ENCODE measurements around the gene COL15A1. TPM values are rescaled to one million over a fixed set of nuclear protein-coding genes. Genes with fewer than 3 reads are reported as not detected.
A peak's percentile ranks its signal among the peaks of the same experiment; 100 is the strongest.

Gene COL15A1
- polyA plus RNA-seq, 1 experiment, result 3.2 TPM

DNA sequence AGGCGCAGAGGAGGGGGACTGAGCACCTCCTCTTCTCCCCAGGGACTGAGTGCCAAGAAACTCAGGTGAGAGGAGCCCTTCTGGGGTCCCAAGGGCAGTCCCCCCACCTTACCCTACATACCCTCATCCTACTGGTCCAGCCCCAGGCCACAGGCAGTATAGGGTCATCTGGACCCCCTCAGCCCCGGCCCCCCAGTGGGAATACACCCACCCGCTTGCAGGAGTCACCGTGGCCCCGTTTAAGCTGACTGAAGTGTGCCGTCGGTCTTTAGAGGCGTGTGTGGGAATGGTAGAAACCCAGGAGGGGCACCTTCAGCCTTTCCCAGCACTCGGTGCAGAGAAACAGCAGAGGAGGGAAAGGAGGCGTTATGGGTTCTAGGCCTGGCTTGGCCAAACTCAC lies 30.8 kb downstream of the COL15A1 start:
- DNase-seq (ENCODE audit: low read depth, low spot score), result no peak
- no peak for TF ChIP-seq CTCF (IDR thresholded peaks at IDR 0.05; ENCODE audit: low read depth, low read length)
- peak overlapping the region; percentile 11 for H3K27ac ChIP-seq (ENCODE audit: low read depth, low read length)
- H3K27me3 ChIP-seq (ENCODE audit: control insufficient read depth, insufficient read depth, low read length), result peaks cover 23% of the 10 kb centered on the region
- H3K9me3 ChIP-seq (ENCODE audit: control insufficient read depth, insufficient read depth, low read length), result no peaks in the 10 kb centered on the region; the same call in 1 of the 2 replicates
- ChIA-PET CTCF (interaction anchor here (0.8 to 4.8 kb wide), 19 partner anchors 9 to 175 kb away, joined by 3 to 46 read pairs (median 7); no protein-coding TSS in a partner anchor), POLR2A (no interaction called here)
- no peak overlapping the region for H3K4me3 ChIP-seq (ENCODE audit: low read depth, low read length)

GRCh38 chr9:98974994-98975712 lies 31.4 kb downstream of the COL15A1 start:
- peak; percentile 34 for DNase-seq (ENCODE audit: low read depth, low spot score)
- peak overlapping the region; percentile 11 for H3K27ac ChIP-seq (ENCODE audit: low read depth, low read length)
- no peaks in the 10 kb centered on the region; the same call in 1 of the 2 replicates for H3K9me3 ChIP-seq (ENCODE audit: control insufficient read depth, insufficient read depth, low read length)
- ChIA-PET POLR2A (no interaction called here), CTCF (interaction anchor here (0.6 to 4.8 kb wide), 40 partner anchors 8 to 188 kb away, joined by 3 to 46 read pairs (median 4); partner anchors contain the start of genes GALNT12 and TGFBR1)
- peaks cover 21% of the 10 kb centered on the region for H3K27me3 ChIP-seq (ENCODE audit: control insufficient read depth, insufficient read depth, low read length)
- peak overlapping the region; percentile 48 for H3K4me3 ChIP-seq (ENCODE audit: low read depth, low read length)
- TF ChIP-seq CTCF (IDR thresholded peaks at IDR 0.05; ENCODE audit: low read depth, low read length), result peak; percentile 99

DNA sequence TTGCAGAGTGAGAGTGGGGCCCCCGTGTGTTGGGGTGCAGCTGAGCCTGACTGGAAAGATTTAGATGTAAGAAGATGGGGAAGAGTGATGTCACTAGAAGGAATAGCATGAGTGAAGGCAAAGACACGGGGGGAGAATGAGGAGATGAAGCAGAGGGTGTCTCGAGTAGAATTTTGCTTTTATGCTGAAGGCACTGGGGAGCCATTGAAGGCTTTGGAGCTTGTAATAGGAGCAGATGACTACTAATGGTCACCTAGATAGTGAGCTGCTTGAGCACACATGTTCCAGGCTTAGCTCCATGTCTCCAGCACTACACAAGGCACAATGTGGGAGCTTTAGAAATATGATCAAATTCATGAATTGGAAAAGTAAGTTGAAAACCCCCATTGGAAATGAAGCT lies 32.1 kb downstream of the COL15A1 start:
- POLR2A ChIA-PET, result no interaction called here
- no peaks in the 10 kb centered on the region; the same call in 1 of the 2 replicates for H3K9me3 ChIP-seq (ENCODE audit: control insufficient read depth, insufficient read depth, low read length)
- H3K4me3 ChIP-seq (ENCODE audit: low read depth, low read length), result no peak overlapping the region
- no peak for DNase-seq (ENCODE audit: low read depth, low spot score)
- H3K27ac ChIP-seq (ENCODE audit: low read depth, low read length), result no peak overlapping the region
- CTCF ChIA-PET, result interaction anchor here (0.7 to 4.8 kb wide), 14 partner anchors 11 to 187 kb away, joined by 3 to 46 read pairs (median 8); no protein-coding TSS in a partner anchor
- peaks cover 25% of the 10 kb centered on the region for H3K27me3 ChIP-seq (ENCODE audit: control insufficient read depth, insufficient read depth, low read length)
- no peak for TF ChIP-seq CTCF (IDR thresholded peaks at IDR 0.05; ENCODE audit: low read depth, low read length)

- H3K27me3 ChIP-seq (ENCODE audit: control insufficient read depth, insufficient read depth, low read length), result peaks cover 23% of the 10 kb centered on the region
- no peaks in the 10 kb centered on the region; the same call in 1 of the 2 replicates for H3K9me3 ChIP-seq (ENCODE audit: control insufficient read depth, insufficient read depth, low read length)
- POLR2A ChIA-PET, result no interaction called here
- CTCF ChIA-PET, result interaction anchor here (1.1 to 3.5 kb wide), 5 partner anchors 11 to 163 kb away, joined by 5 to 30 read pairs (median 10); no protein-coding TSS in a partner anchor
- no peak overlapping the region for H3K27ac ChIP-seq (ENCODE audit: low read depth, low read length)
- no peak overlapping the region for H3K4me3 ChIP-seq (ENCODE audit: low read depth, low read length)
- no peak for TF ChIP-seq CTCF (IDR thresholded peaks at IDR 0.05; ENCODE audit: low read depth, low read length)
- DNase-seq (ENCODE audit: low read depth, low spot score), result no peak
Measured at GRCh38 chr9:98977246-98977714, 33.6 kb downstream of the COL15A1 start.

DNA sequence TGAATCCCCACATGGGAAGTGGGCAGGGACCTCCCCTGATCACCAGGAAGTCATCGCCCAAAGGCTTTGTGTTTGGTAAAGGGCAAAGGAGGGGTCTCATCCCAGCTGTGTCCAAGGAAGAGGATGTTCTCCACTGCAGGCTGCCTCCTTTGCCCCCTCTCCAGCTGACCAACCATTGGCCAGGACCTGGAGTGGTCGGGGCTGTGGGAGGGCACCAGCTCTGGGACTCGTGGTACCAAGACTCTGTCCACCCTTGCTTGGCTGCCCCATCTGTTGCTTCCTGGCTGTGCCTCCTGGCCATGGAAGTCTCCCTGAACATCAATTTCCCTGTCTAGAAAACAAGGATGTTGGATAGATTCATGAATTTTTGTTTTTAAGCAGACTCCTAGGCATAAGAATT lies 34.1 kb downstream of the COL15A1 start:
- DNase-seq (ENCODE audit: low read depth, low spot score), result no peak
- no peak for TF ChIP-seq CTCF (IDR thresholded peaks at IDR 0.05; ENCODE audit: low read depth, low read length)
- Histone ChIP-seq H3K27ac (ENCODE audit: low read depth, low read length) (no peak overlapping the region), H3K27me3 (ENCODE audit: control insufficient read depth, insufficient read depth, low read length) (peaks cover 23% of the 10 kb centered on the region), H3K9me3 (ENCODE audit: control insufficient read depth, insufficient read depth, low read length) (no peaks in the 10 kb centered on the region; the same call in 1 of the 2 replicates), H3K4me3 (ENCODE audit: low read depth, low read length) (no peak overlapping the region)
- CTCF ChIA-PET, result interaction anchor here (0.7 to 2.4 kb wide), 8 partner anchors 14 to 163 kb away, joined by 3 to 12 read pairs (median 5); no protein-coding TSS in a partner anchor
- POLR2A ChIA-PET, result interaction anchor here (0.6 to 1.3 kb wide), 2 partner anchors 19 to 398 kb away, joined by 3 to 4 read pairs; no protein-coding TSS in a partner anchor

Measured in AG04450 (cell line).